Measurements from ENCODE around the gene GPR176.

- TF ChIP-seq, protein P1, sequence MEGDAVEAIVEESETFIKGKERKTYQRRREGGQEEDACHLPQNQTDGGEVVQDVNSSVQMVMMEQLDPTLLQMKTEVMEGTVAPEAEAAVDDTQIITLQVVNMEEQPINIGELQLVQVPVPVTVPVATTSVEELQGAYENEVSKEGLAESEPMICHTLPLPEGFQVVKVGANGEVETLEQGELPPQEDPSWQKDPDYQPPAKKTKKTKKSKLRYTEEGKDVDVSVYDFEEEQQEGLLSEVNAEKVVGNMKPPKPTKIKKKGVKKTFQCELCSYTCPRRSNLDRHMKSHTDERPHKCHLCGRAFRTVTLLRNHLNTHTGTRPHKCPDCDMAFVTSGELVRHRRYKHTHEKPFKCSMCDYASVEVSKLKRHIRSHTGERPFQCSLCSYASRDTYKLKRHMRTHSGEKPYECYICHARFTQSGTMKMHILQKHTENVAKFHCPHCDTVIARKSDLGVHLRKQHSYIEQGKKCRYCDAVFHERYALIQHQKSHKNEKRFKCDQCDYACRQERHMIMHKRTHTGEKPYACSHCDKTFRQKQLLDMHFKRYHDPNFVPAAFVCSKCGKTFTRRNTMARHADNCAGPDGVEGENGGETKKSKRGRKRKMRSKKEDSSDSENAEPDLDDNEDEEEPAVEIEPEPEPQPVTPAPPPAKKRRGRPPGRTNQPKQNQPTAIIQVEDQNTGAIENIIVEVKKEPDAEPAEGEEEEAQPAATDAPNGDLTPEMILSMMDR (IDR thresholded peaks at IDR 0.05; ENCODE audit: insufficient read depth, low read depth, low read length) = no peak
- TF ChIP-seq EZH2 (IDR thresholded peaks at IDR 0.05; ENCODE audit: insufficient read depth, low read length) = no peak
Measured at GRCh38 chr15:39947401-39948197, 27.5 kb upstream of the GPR176 start.

Measured in astrocyte (in vitro differentiated cells and primary cell).